Measurements from ENCODE around the gene ADSS2.

DNA sequence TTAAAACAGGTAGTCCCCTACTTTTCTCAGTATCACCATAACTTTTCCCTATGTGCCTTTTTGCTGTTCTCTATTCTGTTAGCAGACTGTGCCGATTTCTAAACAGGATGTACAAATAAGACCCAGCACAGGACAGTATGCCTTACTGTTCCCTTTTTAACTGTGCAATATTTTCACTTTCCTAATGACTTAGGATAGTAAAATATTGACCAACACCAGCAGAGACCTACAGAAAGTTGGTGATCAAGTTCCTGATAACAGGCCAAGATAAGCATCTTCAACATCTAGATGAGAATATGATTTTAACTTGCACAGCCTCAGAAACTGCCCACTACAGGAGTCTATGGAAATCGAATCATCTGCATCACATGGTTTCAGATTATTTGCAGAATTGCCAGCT lies 42.0 kb downstream of the ADSS2 start:
- TF ChIP-seq, protein P1, sequence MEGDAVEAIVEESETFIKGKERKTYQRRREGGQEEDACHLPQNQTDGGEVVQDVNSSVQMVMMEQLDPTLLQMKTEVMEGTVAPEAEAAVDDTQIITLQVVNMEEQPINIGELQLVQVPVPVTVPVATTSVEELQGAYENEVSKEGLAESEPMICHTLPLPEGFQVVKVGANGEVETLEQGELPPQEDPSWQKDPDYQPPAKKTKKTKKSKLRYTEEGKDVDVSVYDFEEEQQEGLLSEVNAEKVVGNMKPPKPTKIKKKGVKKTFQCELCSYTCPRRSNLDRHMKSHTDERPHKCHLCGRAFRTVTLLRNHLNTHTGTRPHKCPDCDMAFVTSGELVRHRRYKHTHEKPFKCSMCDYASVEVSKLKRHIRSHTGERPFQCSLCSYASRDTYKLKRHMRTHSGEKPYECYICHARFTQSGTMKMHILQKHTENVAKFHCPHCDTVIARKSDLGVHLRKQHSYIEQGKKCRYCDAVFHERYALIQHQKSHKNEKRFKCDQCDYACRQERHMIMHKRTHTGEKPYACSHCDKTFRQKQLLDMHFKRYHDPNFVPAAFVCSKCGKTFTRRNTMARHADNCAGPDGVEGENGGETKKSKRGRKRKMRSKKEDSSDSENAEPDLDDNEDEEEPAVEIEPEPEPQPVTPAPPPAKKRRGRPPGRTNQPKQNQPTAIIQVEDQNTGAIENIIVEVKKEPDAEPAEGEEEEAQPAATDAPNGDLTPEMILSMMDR (conservative IDR thresholded peaks at IDR 0.05; ENCODE audit: low read depth, low read length) = no peak
- TF ChIP-seq EZH2 (IDR thresholded peaks at IDR 0.05; ENCODE audit: low read length, unreplicated experiment) = no peak

Data from PC-3 (cell line).